ENCODE measurements around the gene PRDM5. TPM values are rescaled to one million over a fixed set of nuclear protein-coding genes. Genes with fewer than 3 reads are reported as not detected.

The PRDM5 gene
- total RNA-seq, 2 donors from 2014 or later, result 9.6 to 36.3 TPM

DNA sequence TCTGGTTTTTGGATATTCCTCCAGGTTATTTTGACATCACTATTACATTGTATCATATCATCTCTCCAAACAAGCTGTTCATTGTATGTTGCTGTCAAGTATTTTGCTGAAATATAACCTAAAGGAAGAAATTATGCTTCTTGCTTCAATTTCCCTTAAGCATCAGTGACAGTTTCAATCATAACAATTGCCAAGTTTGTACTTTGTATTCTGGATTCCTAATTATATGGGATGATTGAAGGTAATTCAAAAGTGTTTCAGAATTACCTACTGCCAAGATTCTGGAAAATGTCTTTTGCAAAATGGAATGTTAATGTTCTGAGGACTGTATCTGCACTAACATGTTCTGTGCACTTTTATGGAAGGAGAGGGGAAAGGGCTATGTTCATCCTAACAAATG lies 228.7 kb downstream of the PRDM5 start:
- intact Hi-C loops (cut with DNase I), result no loop called here
- no peaks in the 10 kb centered on the region for H3K27me3 ChIP-seq
- no peak overlapping the region for H3K4me3 ChIP-seq
- no peak for TF ChIP-seq CTCF (IDR thresholded peaks at IDR 0.05)
- TF ChIP-seq POLR2A (IDR thresholded peaks at IDR 0.05), result no peak
- H3K27ac ChIP-seq, result no peak overlapping the region
- H3K4me1 ChIP-seq, result no peaks in the 10 kb centered on the region
- H3K36me3 ChIP-seq (replicated peaks in 1 of 2; ENCODE audit: insufficient read depth in 1 of 2, low read depth in 2 of 2), result no peaks in the 10 kb centered on the region
- ATAC-seq (no peak), DNase-seq (no peak)
- H3K9me3 ChIP-seq, result no peaks in the 10 kb centered on the region

DNA sequence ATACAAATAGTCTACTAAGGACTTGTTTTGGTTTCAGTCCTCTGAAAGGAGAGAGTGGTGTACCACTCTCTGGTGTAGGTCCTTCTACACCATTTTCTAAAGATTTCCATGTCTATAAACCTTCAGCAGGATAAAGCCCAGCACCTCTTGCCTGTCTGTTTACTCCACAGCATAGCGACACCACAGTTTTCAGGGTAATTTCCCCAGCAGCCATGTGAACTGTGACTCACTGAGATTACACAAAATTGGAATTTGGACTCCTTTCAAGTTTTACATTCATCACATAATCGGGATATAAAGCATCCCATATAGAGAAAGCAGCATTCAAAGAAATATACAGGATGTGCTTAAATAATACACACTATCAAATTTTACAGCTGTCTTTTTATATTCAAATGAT lies 229.6 kb downstream of the PRDM5 start:
- no peak for ATAC-seq
- WGBS, 2 donors, result 64 to 71% methylated on average over 2 of the region's 2 CpGs
- Histone ChIP-seq H3K27me3 (no peaks in the 10 kb centered on the region), H3K36me3 (replicated peaks in 1 of 2; ENCODE audit: insufficient read depth in 1 of 2, low read depth in 2 of 2) (no peaks in the 10 kb centered on the region), H3K9me3 (no peaks in the 10 kb centered on the region), H3K4me1 (no peaks in the 10 kb centered on the region), H3K4me3 (no peak overlapping the region), H3K27ac (no peak overlapping the region)
- DNase-seq, result peak in 1 of 4 donors; percentile 15
- TF ChIP-seq POLR2A (IDR thresholded peaks at IDR 0.05) (no peak), CTCF (IDR thresholded peaks at IDR 0.05) (no peak)
- intact Hi-C loops (cut with DNase I), result no loop called here

DNA sequence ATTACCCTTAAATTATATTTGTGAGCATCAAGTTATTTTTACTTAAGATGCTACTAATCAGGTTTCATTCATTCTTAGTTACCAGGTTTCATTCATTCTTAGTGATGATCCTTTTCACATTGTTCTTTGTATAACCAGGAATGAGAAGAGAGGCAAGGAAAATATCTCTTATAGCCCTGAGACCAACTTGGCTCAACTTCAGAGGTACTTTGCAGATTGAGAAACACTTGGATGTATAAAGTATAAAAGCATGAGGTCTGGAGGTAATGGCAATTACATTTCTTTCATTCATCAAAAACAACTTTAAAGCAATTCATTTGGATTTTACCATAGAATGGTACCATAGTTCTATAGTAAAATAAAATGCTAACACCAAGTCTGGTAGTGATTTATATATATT lies 231.0 kb downstream of the PRDM5 start:
- no peak for ATAC-seq
- Histone ChIP-seq H3K9me3 (no peaks in the 10 kb centered on the region), H3K36me3 (replicated peaks in 1 of 2; ENCODE audit: insufficient read depth in 1 of 2, low read depth in 2 of 2) (no peaks in the 10 kb centered on the region), H3K4me3 (no peak overlapping the region), H3K27me3 (no peaks in the 10 kb centered on the region), H3K4me1 (no peaks in the 10 kb centered on the region), H3K27ac (no peak overlapping the region)
- TF ChIP-seq POLR2A (IDR thresholded peaks at IDR 0.05) (no peak), CTCF (IDR thresholded peaks at IDR 0.05) (no peak)
- no peak for DNase-seq
- intact Hi-C loops (cut with DNase I), result no loop called here

DNA sequence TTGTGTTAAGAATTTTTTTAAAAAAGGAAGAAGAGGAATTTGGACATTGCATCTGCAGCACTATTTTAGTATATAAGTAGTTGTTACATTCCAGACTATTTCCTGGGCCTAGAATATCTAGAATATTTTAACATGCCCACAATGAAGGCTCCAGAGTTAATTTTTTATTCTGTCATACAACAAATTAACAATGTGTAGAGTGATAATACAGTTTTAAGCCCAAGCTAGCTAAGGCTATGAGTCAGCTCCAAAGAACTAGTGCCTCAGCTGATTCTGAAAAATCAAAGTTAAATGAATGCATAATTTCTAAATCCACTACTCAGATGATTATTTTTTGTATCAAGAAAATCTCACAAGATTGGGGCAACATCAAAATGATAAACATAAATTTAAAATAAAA lies 231.4 kb downstream of the PRDM5 start:
- intact Hi-C loops (cut with DNase I), result no loop called here
- Histone ChIP-seq H3K4me3 (no peak overlapping the region), H3K36me3 (replicated peaks in 1 of 2; ENCODE audit: insufficient read depth in 1 of 2, low read depth in 2 of 2) (no peaks in the 10 kb centered on the region), H3K27me3 (no peaks in the 10 kb centered on the region), H3K9me3 (no peaks in the 10 kb centered on the region), H3K27ac (no peak overlapping the region), H3K4me1 (no peaks in the 10 kb centered on the region)
- no peak for ATAC-seq
- no peak for DNase-seq
- TF ChIP-seq CTCF (IDR thresholded peaks at IDR 0.05) (no peak), POLR2A (IDR thresholded peaks at IDR 0.05) (no peak)

DNA sequence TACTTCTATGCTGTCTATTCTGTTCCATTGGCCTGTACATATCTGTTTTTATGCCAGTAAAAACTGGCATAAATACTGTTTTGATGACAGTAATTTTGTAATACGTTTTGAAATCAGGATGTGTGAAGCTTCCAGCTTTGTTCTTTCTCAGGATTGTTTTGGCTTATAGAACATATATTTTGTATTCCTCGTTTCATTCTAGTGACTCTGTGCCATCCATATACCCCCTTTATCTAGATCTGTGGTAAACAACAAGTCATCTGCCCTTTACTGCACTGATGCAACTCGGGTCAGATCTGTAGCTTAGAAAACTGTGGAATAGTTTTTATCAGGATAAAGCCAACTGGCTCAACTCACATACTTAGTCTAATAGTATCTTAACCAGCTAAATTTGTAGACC lies 233.7 kb downstream of the PRDM5 start:
- Histone ChIP-seq H3K27me3 (no peaks in the 10 kb centered on the region), H3K9me3 (no peaks in the 10 kb centered on the region), H3K36me3 (replicated peaks in 1 of 2; ENCODE audit: insufficient read depth in 1 of 2, low read depth in 2 of 2) (no peaks in the 10 kb centered on the region), H3K27ac (no peak overlapping the region), H3K4me3 (no peak overlapping the region), H3K4me1 (no peaks in the 10 kb centered on the region)
- intact Hi-C loops (cut with DNase I), result no loop called here
- ATAC-seq, result no peak
- DNase-seq, result no peak
- 75 to 90% methylated on average over 3 of the region's 3 CpGs for WGBS, 2 donors
- no peak for TF ChIP-seq POLR2A (IDR thresholded peaks at IDR 0.05)
- no peak for TF ChIP-seq CTCF (IDR thresholded peaks at IDR 0.05)

Data from body of pancreas (tissue), 4 donors.